ENCODE results near the gene ZC3H7A.

- TF ChIP-seq POLR2A (IDR thresholded peaks at IDR 0.05): no peak
- no peak for TF ChIP-seq CTCF (IDR thresholded peaks at IDR 0.05)
- TF ChIP-seq POLR2AphosphoS5 (IDR thresholded peaks at IDR 0.05; ENCODE audit: insufficient read depth in 1 of 2, low read depth in 1 of 2): no peak
These were observed 27.3 kb upstream of the ZC3H7A start for GRCh38 chr16:11824362-11824761.

Measured in vagina (tissue), 2 donors.